ENCODE results near the gene ZNF610.
"Not testable (repeated sequence)": the region's sequence is repeated elsewhere in the genome, so short reads cannot be mapped to it uniquely, and the experiment has no call there.

The ZNF610 gene

GRCh38 chr19:52336117-52336790 is at the start of gene ZNF610:
Gene ZNF610, plus strand, starts transcription at chr19:52336243. Its CDS starts 12,930 bp downstream, at chr19:52349173.
- DNase-seq, result peak; percentile 76

- DNase-seq, result no peak
Observed at GRCh38 chr19:52286256-52286655, 49.8 kb upstream of the ZNF610 start.

GRCh38 chr19:52291781-52292180 is 44.3 kb upstream of the ZNF610 start:
- DNase-seq, result no peak

GRCh38 chr19:52292946-52293345 is 43.1 kb upstream of the ZNF610 start:
- DNase-seq, result not testable (repeated sequence)

GRCh38 chr19:52296400-52296772 is 39.7 kb upstream of the ZNF610 start:
- no peak for DNase-seq

GRCh38 chr19:52296773-52297600 is 39.1 kb upstream of the ZNF610 start, which contains the start of gene ZNF480:
Gene ZNF480, plus strand, starts transcription at chr19:52297169. Its CDS starts 3,244 bp downstream, at chr19:52300413.
- peak; percentile 70 for DNase-seq

GRCh38 chr19:52297601-52298364 is 38.3 kb upstream of the ZNF610 start:
- peak; percentile 3 for DNase-seq

- no peak for DNase-seq
Observed at GRCh38 chr19:52307275-52307674, 28.8 kb upstream of the ZNF610 start.

GRCh38 chr19:52322429-52322828 is 13.6 kb upstream of the ZNF610 start:
- no peak for DNase-seq

GRCh38 chr19:52331757-52332156 is 4.3 kb upstream of the ZNF610 start:
- no peak for DNase-seq

- no peak for DNase-seq
Observed at GRCh38 chr19:52335768-52336116, 301 bp upstream of the ZNF610 start.

GRCh38 chr19:52336791-52337381 is 843 bp downstream of the ZNF610 start:
- DNase-seq, result no peak

GRCh38 chr19:52339022-52339421 is 3.0 kb downstream of the ZNF610 start:
- not testable (repeated sequence) for DNase-seq

- DNase-seq, result peak; percentile 64
Observed at GRCh38 chr19:52343548-52343947, 7.5 kb downstream of the ZNF610 start.

- no peak for DNase-seq
Observed at GRCh38 chr19:52345162-52345561, 9.1 kb downstream of the ZNF610 start.

GRCh38 chr19:52351512-52351911 is 15.5 kb downstream of the ZNF610 start:
- no peak for DNase-seq

- DNase-seq, result no peak
Observed at GRCh38 chr19:52366414-52366824, 30.4 kb downstream of the ZNF610 start.

- peak; percentile 94 for DNase-seq
Observed at GRCh38 chr19:52369559-52370340, 33.7 kb downstream of the ZNF610 start, which contains the start of gene ZNF880. Gene ZNF880, plus strand, starts transcription at chr19:52369923. Its CDS starts 43 bp downstream, at chr19:52369966.

GRCh38 chr19:52370341-52370710 is 34.3 kb downstream of the ZNF610 start:
- DNase-seq, result no peak

- no peak for DNase-seq
Observed at GRCh38 chr19:52391135-52391534, 55.1 kb downstream of the ZNF610 start.

GRCh38 chr19:52397310-52398080 is 61.5 kb downstream of the ZNF610 start, which contains the start of gene ZNF528:
Gene ZNF528, plus strand, starts transcription at chr19:52397849. Its CDS starts 4,165 bp downstream, at chr19:52402014.
- peak; percentile 50 for DNase-seq

Measured in NCI-H748 treated with DMSO at 0.1 percent for 48 hours (cell line).